Prostate gland (tissue), 2 donors: ENCODE results near the gene ZC3H13.

Experiments used
- POLR2A ChIP-seq: fragments of 450-650 bp; IDR thresholded peaks from one replicate; pipeline ENCODE4 v1.6.1; 2016; ENCODE audit warnings: antibody characterized with exemption, mild to moderate bottlenecking
- TF ChIP-seq, protein P1 (sequence below), 4 experiments: fragments of 200-600 bp in 2 of 4; fragments of 450-650 bp in 2 of 4; sonication (generic) in 2 of 4; IDR thresholded peaks; 1 replicate in 3 of 4; 2 replicates in 1 of 4; pipeline ENCODE4 v1.5.1; 2016 to 2019; ENCODE audit warnings: antibody characterized with exemption in 4 of 4, mild to moderate bottlenecking in 2 of 4, moderate library complexity in 2 of 4

DNA sequence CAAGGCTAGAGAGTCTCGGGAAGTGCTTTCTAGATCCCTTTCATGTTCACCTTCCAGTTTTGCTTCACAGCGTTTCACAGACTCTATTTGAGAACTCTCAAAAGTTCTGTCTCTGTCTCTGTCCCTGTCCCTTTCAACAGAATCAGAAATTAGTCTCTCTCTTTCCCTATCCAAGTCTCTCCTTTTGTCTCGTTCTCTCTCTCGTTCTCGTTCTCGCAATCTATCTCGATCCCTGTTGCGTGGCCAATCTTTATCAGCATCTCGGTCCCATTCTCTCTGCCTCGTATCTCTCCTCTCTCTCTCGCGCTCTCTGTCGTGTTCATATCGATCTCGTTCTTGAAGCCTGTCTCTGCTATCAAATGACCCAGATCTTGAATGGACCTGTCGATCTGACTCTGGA, 85.0 kb downstream of the ZC3H13 start:
- TF ChIP-seq POLR2A = no peak
- TF ChIP-seq, protein P1, sequence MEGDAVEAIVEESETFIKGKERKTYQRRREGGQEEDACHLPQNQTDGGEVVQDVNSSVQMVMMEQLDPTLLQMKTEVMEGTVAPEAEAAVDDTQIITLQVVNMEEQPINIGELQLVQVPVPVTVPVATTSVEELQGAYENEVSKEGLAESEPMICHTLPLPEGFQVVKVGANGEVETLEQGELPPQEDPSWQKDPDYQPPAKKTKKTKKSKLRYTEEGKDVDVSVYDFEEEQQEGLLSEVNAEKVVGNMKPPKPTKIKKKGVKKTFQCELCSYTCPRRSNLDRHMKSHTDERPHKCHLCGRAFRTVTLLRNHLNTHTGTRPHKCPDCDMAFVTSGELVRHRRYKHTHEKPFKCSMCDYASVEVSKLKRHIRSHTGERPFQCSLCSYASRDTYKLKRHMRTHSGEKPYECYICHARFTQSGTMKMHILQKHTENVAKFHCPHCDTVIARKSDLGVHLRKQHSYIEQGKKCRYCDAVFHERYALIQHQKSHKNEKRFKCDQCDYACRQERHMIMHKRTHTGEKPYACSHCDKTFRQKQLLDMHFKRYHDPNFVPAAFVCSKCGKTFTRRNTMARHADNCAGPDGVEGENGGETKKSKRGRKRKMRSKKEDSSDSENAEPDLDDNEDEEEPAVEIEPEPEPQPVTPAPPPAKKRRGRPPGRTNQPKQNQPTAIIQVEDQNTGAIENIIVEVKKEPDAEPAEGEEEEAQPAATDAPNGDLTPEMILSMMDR (IDR thresholded peaks at IDR 0.05) = no peak
